Activated CD8-positive, alpha-beta memory T cell treated with anti-CD3 and anti-CD28 coated beads for 48 hours (primary cell): ENCODE results near the gene UPK3BL1.
"Not testable (repeated sequence)": the region's sequence is repeated elsewhere in the genome, so short reads cannot be mapped to it uniquely, and the experiment has no call there.

Experiments used
- DNase-seq, 3 experiments: peaks; one replicate each; pipeline ENCODE4 v3.0.0-alpha.2; 2020; ENCODE audit warnings: low read depth in 2 of 3, low spot score in 2 of 3

The UPK3BL1 gene

GRCh38 chr7:102630622-102631021 is 12.0 kb downstream of the UPK3BL1 start:
- not testable (repeated sequence) for DNase-seq

- not testable (repeated sequence) for DNase-seq
Observed at GRCh38 chr7:102627271-102627904, 15.2 kb downstream of the UPK3BL1 start.

GRCh38 chr7:102618122-102618521 is 24.5 kb downstream of the UPK3BL1 start:
- not testable (repeated sequence) for DNase-seq

- not testable (repeated sequence) for DNase-seq
Observed at GRCh38 chr7:102616507-102617125, 26.0 kb downstream of the UPK3BL1 start, which contains the start of gene RASA4. Gene RASA4 (minus strand): TSS chr7:102616756. CDS start chr7:102616689, 67 bp downstream.

GRCh38 chr7:102615930-102616329 is 26.7 kb downstream of the UPK3BL1 start:
- DNase-seq: not testable (repeated sequence)

- not testable (repeated sequence) for DNase-seq
Observed at GRCh38 chr7:102614873-102615272, 27.7 kb downstream of the UPK3BL1 start.

- DNase-seq: not testable (repeated sequence)
Observed at GRCh38 chr7:102614346-102614697, 28.3 kb downstream of the UPK3BL1 start.

- DNase-seq: not testable (repeated sequence)
Observed at GRCh38 chr7:102613575-102614345, 28.8 kb downstream of the UPK3BL1 start.

GRCh38 chr7:102611675-102612325 is 30.8 kb downstream of the UPK3BL1 start:
- not testable (repeated sequence) for DNase-seq

- DNase-seq: not testable (repeated sequence)
Observed at GRCh38 chr7:102611013-102611674, 31.4 kb downstream of the UPK3BL1 start.

GRCh38 chr7:102610441-102610840 is 32.1 kb downstream of the UPK3BL1 start:
- DNase-seq: not testable (repeated sequence)

- DNase-seq: not testable (repeated sequence)
Observed at GRCh38 chr7:102609734-102610133, 32.9 kb downstream of the UPK3BL1 start.

- DNase-seq: not testable (repeated sequence)
Observed at GRCh38 chr7:102606848-102607247, 35.7 kb downstream of the UPK3BL1 start.

GRCh38 chr7:102604431-102605145 is 38.0 kb downstream of the UPK3BL1 start:
- not testable (repeated sequence) for DNase-seq

- not testable (repeated sequence) for DNase-seq
Observed at GRCh38 chr7:102602317-102602716, 40.3 kb downstream of the UPK3BL1 start.

- not testable (repeated sequence) for DNase-seq
Observed at GRCh38 chr7:102599699-102600098, 42.9 kb downstream of the UPK3BL1 start.

- DNase-seq: not testable (repeated sequence)
Observed at GRCh38 chr7:102596036-102596435, 46.6 kb downstream of the UPK3BL1 start.

GRCh38 chr7:102593637-102594334 is 48.8 kb downstream of the UPK3BL1 start:
- not testable (repeated sequence) for DNase-seq

- not testable (repeated sequence) for DNase-seq
Observed at GRCh38 chr7:102592477-102593019, 50.0 kb downstream of the UPK3BL1 start.
